Measurements from ENCODE around the gene PRR5L.
"Not testable (repeated sequence)": the region's sequence is repeated elsewhere in the genome, so short reads cannot be mapped to it uniquely, and the experiment has no call there.

Gene PRR5L

GRCh38 chr11:36281850-36282249, 14.2 kb upstream of the PRR5L start:
- DNase-seq, result no peak

- DNase-seq, result no peak
Observed at GRCh38 chr11:36282926-36283325, 13.2 kb upstream of the PRR5L start.

- DNase-seq, result no peak
Observed at GRCh38 chr11:36288442-36289225, 7.5 kb upstream of the PRR5L start.

GRCh38 chr11:36289226-36289852, 6.7 kb upstream of the PRR5L start, which contains the start of gene COMMD9:
Gene COMMD9, minus strand, starts transcription at chr11:36289424. Its CDS starts 12 bp downstream, at chr11:36289412.
- peak; percentile 94 for DNase-seq

GRCh38 chr11:36292311-36292722, 3.8 kb upstream of the PRR5L start:
- peak; percentile 72 for DNase-seq

GRCh38 chr11:36296884-36297543, 926 bp downstream of the PRR5L start:
- DNase-seq, result no peak

GRCh38 chr11:36300650-36301049, 4.6 kb downstream of the PRR5L start:
- DNase-seq, result no peak

GRCh38 chr11:36304351-36304750, 8.3 kb downstream of the PRR5L start:
- no peak for DNase-seq

- DNase-seq, result no peak
Observed at GRCh38 chr11:36305047-36305446, 9.0 kb downstream of the PRR5L start.

GRCh38 chr11:36306888-36307287, 10.8 kb downstream of the PRR5L start:
- DNase-seq, result peak; percentile 57

GRCh38 chr11:36308577-36308976, 12.5 kb downstream of the PRR5L start:
- no peak for DNase-seq

GRCh38 chr11:36309779-36310178, 13.7 kb downstream of the PRR5L start:
- no peak for DNase-seq

- no peak for DNase-seq
Observed at GRCh38 chr11:36311926-36312595, 16.0 kb downstream of the PRR5L start.

GRCh38 chr11:36312611-36313472, 16.8 kb downstream of the PRR5L start:
- DNase-seq, result no peak

GRCh38 chr11:36313750-36314433, 17.8 kb downstream of the PRR5L start:
- DNase-seq, result no peak

GRCh38 chr11:36314434-36314767, 18.3 kb downstream of the PRR5L start:
- no peak for DNase-seq

GRCh38 chr11:36316049-36316448, 20.0 kb downstream of the PRR5L start:
- no peak for DNase-seq

- no peak for DNase-seq
Observed at GRCh38 chr11:36317992-36318391, 21.9 kb downstream of the PRR5L start.

- DNase-seq, result not testable (repeated sequence)
Observed at GRCh38 chr11:36324956-36325355, 28.9 kb downstream of the PRR5L start.

GRCh38 chr11:36325403-36325802, 29.3 kb downstream of the PRR5L start:
- DNase-seq, result not testable (repeated sequence)

GRCh38 chr11:36326524-36327419, 30.7 kb downstream of the PRR5L start:
- DNase-seq, result no peak

Measured in CD4-positive, alpha-beta T cell treated with Interleukin-17A for 1 hour (primary cell).